Forelimb muscle (tissue), 1 donor: ENCODE data around the gene MPHOSPH6. TPM values are rescaled to one million over a fixed set of nuclear protein-coding genes. Genes with fewer than 3 reads are reported as not detected.
"Not testable (repeated sequence)": the region's sequence is repeated elsewhere in the genome, so short reads cannot be mapped to it uniquely, and the experiment has no call there.

Source experiments
- DNase-seq: peaks from one replicate; pipeline ENCODE4 v3.0.0-alpha.2; 2013; ENCODE audit warnings: low read depth
- polyA plus RNA-seq: library from polyadenylated mRNA; unstranded; fragments of 120-200 nt; gene quantifications from one replicate; pipeline ENCODE4 v1.2.1, GENCODE V29; 2013; ENCODE audit not compliant: insufficient read length

Gene MPHOSPH6
- polyA plus RNA-seq, 1 donor = 17.9 TPM

- DNase-seq = no peak
These were observed 5.6 kb upstream of the MPHOSPH6 start for GRCh38 chr16:82175627-82176026.

DNA sequence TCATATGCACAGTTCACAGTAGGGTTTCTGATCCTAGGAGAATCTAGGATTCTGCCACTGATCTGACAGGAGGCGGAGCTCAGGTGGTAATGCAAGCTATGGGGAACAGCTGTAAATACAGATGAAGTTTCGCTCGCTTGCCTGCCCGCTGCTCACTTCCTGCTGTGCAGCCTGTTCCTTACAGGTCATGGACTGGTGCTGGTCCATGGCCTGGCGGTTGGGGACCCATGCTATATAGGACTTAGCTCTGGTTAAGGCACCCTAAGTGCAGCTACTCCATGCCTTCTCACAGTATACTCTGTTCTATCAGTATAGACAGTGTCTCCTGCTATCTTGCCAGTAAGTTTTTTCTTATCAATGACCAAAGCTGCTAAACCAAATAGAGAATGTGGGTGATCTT is 2.4 kb downstream of the MPHOSPH6 start:
- DNase-seq = no peak

DNA sequence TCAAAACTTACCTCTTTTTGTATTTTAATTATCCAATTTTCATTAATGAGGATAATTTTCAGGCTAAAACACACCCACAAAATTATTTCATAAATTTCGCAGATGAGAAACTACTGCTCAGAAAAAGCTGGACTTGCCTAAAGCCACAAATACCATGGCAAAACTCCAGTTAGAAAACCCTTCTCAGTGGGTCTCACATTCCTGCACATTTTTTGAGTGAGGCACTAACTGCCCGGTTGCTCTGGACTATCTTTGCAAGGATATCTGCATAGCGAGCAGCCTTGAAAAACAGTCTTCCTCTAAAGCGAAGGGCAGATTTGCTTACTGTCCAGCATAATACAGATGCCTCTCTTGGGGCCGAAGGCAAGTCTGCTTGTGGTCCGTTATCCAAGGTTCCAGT is 9.8 kb downstream of the MPHOSPH6 start:
- DNase-seq = no peak

DNA sequence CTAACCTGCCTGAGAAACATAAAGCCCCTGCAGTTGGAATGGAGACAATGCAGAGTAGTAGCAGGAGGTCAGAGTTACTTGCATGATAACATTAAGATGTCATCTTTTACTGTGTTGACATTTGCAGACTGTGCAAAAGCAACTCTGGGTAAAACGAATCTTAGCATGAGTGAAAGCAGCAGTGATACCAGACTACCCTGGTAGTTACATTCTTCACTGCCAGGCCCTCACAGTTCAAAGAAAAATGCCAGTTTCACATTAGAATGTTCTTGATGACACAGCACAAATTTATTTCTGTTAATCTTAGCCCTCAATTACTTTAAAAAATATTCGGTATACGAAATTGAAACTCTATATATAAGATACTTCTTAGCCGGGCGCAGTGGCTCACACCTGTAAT is 12.2 kb downstream of the MPHOSPH6 start:
- no peak for DNase-seq

DNA sequence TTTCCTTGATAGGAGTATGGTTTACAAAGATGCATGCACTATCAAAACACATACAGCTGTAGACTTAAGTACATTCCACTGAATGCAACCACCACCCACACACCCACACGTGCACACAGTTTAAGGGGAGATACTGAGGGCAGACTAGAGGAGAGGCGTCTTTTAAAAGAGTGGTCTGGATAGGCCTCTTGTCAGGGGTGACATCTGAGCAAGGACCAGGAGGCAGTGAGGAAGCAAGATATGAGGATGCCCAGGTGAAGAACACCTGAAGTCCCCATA is 12.6 kb downstream of the MPHOSPH6 start:
- no peak for DNase-seq

- no peak for DNase-seq
These were observed 13.1 kb downstream of the MPHOSPH6 start for GRCh38 chr16:82156761-82157533.

GRCh38 chr16:82152641-82153112 is 17.3 kb downstream of the MPHOSPH6 start:
- DNase-seq = no peak

DNA sequence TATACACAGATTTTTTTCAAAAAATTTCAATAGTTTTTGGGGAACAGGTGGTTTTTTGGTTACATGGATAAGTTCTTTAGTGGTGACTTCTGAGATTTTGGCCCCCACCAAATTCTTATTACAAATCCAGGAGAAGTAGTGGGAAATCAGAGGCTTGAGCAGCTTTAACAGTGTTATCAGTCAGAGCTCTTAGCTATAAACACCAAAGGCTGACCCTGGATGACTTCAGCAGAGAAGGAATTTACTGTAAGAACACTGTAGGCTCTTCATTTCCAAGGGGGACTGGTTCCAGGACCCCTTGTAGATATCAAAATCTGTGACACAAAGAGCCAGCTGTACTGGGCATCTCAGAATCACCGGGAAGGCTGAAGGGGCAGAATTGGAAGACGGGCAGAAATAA is 17.8 kb downstream of the MPHOSPH6 start:
- DNase-seq = no peak

DNA sequence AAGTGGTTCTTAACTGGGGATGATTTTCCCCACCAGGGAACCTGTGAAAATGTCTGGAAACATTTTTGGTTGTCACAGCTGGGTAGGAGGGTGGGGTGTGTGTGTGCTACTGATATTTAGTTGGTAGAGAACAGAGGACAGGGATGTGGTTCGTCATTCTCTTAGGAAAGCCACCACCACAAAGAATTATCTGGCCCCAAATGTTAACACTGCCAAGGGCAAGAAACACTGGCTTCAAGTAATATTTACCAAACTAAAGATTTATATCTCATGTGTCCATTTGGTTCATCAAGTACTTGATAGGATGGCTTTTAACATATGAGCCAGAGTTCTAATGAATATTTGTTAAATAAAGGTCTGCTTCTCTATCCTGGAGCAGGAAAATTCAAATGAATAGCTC is 19.5 kb downstream of the MPHOSPH6 start:
- DNase-seq = no peak

DNA sequence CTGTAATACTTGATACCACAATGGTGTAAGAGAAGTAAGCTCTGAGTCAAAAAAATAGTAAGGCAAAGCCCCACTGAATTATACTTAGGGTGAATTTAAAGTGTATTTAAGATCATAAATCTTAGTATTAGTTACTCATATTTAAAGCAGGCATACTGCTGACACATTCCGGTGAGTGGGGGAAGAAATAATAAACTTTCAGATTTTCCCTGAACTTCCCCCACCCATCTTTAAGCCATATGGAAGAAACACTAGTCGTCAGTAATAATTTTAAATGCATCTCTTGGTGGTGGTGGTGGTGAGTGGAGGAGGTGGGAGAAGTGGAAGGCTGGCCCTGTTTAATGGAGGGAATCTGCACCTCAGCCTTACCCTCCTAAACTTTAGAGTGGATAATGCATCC is 20.5 kb downstream of the MPHOSPH6 start:
- DNase-seq = no peak

DNA sequence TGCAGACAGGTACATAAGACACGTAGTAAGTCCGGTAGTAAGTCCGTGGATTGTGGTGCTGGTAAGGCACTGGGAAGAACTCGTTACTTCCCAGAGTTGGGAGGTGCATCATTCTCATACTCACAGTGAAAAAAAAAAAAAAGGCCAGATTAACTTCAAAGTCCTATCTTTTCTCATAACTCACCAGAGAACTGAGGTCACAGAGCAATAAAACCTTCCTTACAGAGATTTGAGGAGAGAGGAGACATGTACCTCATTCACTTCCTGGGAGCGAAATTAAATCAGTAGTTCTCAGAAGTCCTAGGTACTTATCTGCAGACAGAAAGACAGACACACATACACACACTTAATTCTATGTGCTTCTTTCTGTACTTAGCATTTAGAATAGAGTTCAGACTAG is 22.5 kb downstream of the MPHOSPH6 start:
- DNase-seq = no peak

- DNase-seq = no peak
These were observed 23.1 kb downstream of the MPHOSPH6 start for GRCh38 chr16:82146957-82147356.

DNA sequence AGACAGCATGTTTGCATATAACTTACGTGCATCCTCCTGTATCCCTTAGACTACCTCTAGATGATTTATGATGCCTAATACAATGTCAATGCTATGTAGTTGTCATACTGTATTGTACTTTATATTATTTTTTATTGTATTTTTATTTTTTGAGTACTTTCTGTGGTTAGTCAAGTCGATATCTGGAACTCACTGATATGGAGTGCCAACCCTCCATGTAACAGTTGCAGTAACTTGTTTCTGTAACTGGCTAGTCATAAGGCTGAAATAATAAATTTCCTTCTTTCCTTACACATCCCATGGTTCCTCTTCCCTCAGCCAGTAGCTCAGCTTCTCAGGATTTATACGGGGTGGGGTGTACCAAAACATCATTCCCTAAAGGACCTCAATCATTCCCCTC is 23.5 kb downstream of the MPHOSPH6 start:
- no peak for DNase-seq

DNA sequence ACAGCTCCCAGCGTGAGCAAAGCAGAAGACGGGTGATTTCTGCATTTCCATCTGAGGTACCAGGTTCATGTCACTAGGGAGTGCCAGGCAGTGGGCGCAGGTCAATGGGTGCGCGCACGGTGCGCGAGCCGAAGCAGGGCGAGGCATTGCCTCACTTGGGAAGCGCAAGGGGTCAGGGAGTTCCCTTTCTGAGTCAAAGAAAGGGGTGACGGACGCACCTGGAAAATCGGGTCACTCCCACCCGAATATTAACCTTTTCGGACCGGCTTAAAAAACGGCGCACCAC is 30.8 kb downstream of the MPHOSPH6 start:
- not testable (repeated sequence) for DNase-seq

DNA sequence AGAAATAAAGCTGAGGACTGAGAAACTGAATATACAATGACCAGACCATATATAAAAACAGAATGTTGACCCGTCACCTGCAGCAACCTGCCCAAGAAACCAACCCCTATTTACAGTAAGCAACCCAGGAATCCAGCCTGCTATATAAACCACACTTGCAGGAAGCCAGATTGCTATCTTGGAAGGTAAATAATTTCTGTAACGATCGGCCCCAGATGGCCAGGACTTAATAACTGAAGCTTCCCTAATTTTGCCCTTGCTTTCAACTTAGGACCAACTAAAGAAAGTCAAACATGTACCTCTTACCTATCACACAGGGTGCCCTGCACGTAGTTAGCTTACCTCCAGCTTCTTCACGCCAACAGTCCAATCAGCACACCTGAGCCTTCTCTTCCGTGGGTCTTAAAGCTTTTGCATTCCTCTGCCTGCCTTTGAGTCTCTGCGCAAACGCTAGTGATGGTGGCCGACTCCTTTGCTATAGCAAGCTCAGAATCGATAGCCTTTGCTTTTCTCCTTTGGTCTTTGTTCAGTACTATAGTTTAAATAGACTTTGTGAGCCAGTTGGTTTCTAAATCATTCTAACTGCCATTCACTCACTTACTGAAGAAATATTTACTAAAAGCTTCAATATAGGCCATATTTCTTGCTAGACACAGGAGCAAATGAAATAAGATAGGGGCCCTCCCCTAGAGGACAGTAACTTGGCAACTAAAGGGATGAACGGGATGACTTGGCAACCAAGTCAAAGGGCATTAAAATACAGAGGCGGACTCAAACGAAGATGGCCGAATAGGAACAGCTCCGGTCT is 31.3 kb downstream of the MPHOSPH6 start:
- DNase-seq = no peak

- no peak for DNase-seq
These were observed 32.2 kb downstream of the MPHOSPH6 start for GRCh38 chr16:82137822-82138167.

DNA sequence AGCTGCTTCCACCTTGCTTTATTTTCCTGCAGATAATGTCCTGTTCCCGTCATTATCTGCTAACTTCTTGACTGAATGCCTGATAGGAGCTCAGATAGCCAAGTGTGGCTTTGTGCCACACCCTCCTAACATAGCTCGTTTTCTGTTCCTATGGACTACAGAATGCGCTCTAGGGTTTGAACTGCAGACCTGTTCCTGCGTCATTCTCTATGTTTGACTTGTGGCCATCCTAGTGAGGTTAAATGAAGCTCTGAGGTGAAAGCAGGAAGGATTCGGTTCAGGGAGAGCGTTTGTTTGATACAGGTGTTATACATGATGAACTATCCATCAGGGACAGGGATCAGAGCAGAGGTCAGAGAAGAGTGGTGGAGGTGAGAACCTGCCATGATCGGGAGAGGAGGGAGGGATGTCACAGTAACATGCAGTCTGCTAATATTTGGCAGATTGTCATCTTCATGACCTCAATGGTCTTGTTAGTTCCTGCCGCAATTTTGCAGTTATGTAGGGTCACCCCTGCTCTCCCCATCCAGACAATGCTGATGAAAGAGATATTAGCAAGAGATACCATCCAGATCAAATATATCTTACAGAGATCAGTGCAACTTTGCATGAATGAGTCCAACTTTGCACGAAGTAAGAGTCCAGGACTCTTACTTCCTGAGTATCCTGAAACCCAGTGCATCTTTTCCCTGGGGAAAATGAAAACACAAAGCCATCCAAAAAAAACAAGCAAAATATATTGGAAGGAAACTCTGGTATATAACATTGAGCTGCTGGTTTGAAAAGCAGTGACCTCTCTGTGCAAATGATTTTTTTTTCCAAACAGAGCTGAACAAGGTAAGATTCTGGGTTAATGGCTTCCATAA is 32.8 kb downstream of the MPHOSPH6 start:
- no peak for DNase-seq

DNA sequence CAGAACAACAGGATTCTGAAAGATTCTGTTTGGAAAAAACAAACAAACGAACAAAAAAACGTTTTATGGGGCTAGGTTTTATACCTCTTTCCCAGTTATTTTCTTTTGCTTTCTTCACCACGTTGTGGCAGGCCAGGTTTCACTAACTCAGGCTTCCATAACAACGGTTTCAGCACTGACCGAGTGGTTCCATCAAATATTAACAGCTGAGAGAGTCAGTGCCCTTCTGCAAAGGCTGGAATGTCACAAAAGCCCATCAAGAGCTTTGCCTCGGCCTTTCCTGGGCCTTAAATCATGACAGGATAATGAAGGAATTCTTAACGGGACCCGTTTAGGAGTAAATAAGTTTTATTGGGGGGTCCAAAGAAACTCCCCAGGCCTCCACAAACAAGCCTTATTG is 34.2 kb downstream of the MPHOSPH6 start:
- no peak for DNase-seq

DNA sequence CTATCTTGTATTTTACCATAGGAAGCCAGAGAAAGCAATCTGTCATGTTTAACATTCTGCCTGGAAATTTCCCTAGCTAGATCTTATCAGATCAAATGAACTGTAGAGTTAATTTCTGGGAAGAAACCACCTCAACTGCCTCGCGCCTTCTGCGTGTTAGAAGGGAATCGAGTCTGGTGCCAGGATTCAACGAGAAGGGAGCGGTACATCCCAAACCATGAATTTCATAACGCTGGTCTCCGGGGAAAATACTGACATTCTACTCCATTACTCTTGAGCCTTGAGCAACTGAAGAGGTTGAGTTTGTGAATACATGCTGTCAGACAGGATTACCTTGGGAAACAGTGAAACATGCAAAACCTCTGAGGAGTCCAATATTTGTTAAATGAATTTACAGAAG is 35.2 kb downstream of the MPHOSPH6 start:
- DNase-seq = no peak

DNA sequence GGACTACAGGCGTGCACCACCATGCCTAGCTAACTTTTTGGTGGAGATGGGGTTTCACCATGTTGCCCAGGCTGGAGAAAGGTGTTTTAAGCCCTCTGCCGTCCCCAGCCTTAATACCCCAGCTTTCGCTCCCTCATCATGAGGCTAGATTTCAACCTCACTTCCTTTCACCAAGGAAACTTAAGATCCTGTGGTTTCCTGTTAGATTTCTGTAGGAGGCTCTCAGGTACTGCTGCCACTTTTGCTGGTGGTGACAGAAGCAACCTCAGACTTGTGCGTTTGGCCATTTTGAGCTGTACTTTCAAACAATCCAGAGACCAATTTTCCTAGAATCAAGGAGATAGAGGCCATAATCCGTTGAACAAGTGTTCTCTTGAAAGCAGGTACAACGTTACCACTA is 36.2 kb downstream of the MPHOSPH6 start:
- DNase-seq = no peak

DNA sequence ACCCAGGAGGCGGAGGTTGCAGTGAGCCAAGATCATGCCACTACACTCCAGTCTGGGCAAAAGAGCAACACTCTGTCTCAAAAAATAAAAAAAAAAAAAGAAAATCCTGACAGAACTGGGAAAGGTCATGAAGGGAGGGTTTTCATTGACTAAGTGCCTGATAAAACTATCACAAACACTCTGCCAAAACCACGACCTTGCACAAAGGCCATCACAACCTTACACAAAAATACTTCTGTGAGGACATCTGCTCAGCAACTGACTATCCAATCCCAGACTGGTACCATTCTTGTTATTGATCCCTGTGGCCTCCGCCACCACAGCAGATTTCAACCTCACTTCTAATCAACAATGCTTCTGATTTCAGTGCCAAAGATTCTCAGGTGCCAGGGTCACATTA is 40.1 kb downstream of the MPHOSPH6 start:
- no peak for DNase-seq

- no peak for DNase-seq
These were observed 45.4 kb downstream of the MPHOSPH6 start for GRCh38 chr16:82124651-82125050.

GRCh38 chr16:82119405-82119804 is 50.6 kb downstream of the MPHOSPH6 start:
- no peak for DNase-seq
